Fibroblast of lung (primary cell): ENCODE measurements around the gene MADCAM1. TPM values are rescaled to one million over a fixed set of nuclear protein-coding genes. Genes with fewer than 3 reads are reported as not detected.

ENCODE experiments used
- DNase-seq, 2 donors: peaks; one replicate each; pipeline versions ENCODE4 v3.0.0 to v3.0.0-alpha.2; 2010; ENCODE audit warnings: low read depth in 2 of 2
- H2AFZ ChIP-seq: 2 replicates; pipeline ENCODE4 v1.5.1; 2012; ENCODE audit warnings: low read length, control low read depth, inconsistent platforms
- H3K27ac ChIP-seq: 2 replicates; pipeline ENCODE4 v1.5.1; 2011; ENCODE audit warnings: low read length, control low read depth; ENCODE audit not compliant: insufficient read depth
- H3K27me3 ChIP-seq: 2 replicates; pipeline ENCODE4 v1.5.1; 2011; ENCODE audit warnings: mild to moderate bottlenecking, low read length; ENCODE audit not compliant: control insufficient read depth, insufficient read depth
- H3K36me3 ChIP-seq: 2 replicates; pipeline ENCODE4 v1.5.1; 2011; ENCODE audit warnings: low read length; ENCODE audit not compliant: control insufficient read depth, insufficient read depth
- H3K4me1 ChIP-seq: 2 replicates; pipeline ENCODE4 v1.5.1; 2011; ENCODE audit warnings: low read length; ENCODE audit not compliant: control insufficient read depth, insufficient read depth; ENCODE audit errors: extremely low read depth
- H3K4me2 ChIP-seq: 2 replicates; pipeline ENCODE4 v1.5.1; 2011; ENCODE audit warnings: low read length, control low read depth; ENCODE audit not compliant: insufficient read depth; ENCODE audit errors: extremely low read depth
- H3K4me3 ChIP-seq, 4 experiments: fragments of 200-600 bp in 1 of 4; sonication (generic) in 1 of 4; replicated peaks in 1 of 4; 2 replicates each; pipeline ENCODE4 v1.5.1; 2011 to 2016; ENCODE audit warnings: low read length in 4 of 4, low read depth in 3 of 4, mild to moderate bottlenecking in 3 of 4, control low read depth in 2 of 4, inconsistent platforms in 1 of 4, mixed read lengths in 1 of 4; ENCODE audit not compliant: insufficient read depth in 1 of 4; ENCODE audit errors: control extremely low read depth in 1 of 4
- H3K79me2 ChIP-seq: 2 replicates; pipeline ENCODE4 v1.5.1; 2012; ENCODE audit warnings: mild to moderate bottlenecking, low read length, inconsistent platforms; ENCODE audit not compliant: control insufficient read depth, insufficient read depth
- H3K9ac ChIP-seq: 2 replicates; pipeline ENCODE4 v1.5.1; 2011; ENCODE audit warnings: mild to moderate bottlenecking, low read length, control low read depth; ENCODE audit not compliant: insufficient read depth
- H3K9me3 ChIP-seq: 2 replicates; pipeline ENCODE4 v1.5.1; 2012; ENCODE audit warnings: low read depth, low read length; ENCODE audit not compliant: control insufficient read depth, insufficient read depth
- H4K20me1 ChIP-seq: 2 replicates; pipeline ENCODE4 v1.5.1; 2011; ENCODE audit warnings: low read length; ENCODE audit not compliant: control insufficient read depth, insufficient read depth; ENCODE audit errors: extremely low read depth
- EZH2 ChIP-seq: IDR thresholded peaks from 2 replicates; pipeline ENCODE4 v1.5.1; 2012; ENCODE audit warnings: low read length, control low read depth, mild to moderate bottlenecking; ENCODE audit errors: missing control alignments
- polyA plus RNA-seq, 2 donors: library from polyadenylated mRNA; depleted of rRNA in 1 of 2; stranded (reverse) in 1 of 2; unstranded in 1 of 2; fragments of >200 nt; gene quantifications; 2 replicates each; pipeline ENCODE4 v1.2.1, GENCODE V29; 2011 to 2012; ENCODE audit warnings: missing spikeins in 1 of 2
- total RNA-seq: library from RNA; depleted of rRNA; stranded (reverse); fragments of >200 nt; gene quantifications from 2 replicates; pipeline ENCODE4 v1.2.1, GENCODE V29; 2014
- TF ChIP-seq, protein P1 (sequence below), 2 donors: IDR thresholded peaks in 1 of 2; conservative IDR thresholded peaks in 1 of 2; 1 replicate in 1 of 2; 2 replicates in 1 of 2; pipeline ENCODE4 v1.5.1; 2011 to 2012; ENCODE audit warnings: low read length in 2 of 2, control low read depth in 1 of 2, inconsistent platforms in 1 of 2, low read depth in 1 of 2, mild to moderate bottlenecking in 1 of 2

Gene MADCAM1
- total and polyA plus RNA-seq, 2 donors (not counting 1 experiment from before 2014, with no cell fraction given), result 0.17 TPM; not detected in 1

DNA sequence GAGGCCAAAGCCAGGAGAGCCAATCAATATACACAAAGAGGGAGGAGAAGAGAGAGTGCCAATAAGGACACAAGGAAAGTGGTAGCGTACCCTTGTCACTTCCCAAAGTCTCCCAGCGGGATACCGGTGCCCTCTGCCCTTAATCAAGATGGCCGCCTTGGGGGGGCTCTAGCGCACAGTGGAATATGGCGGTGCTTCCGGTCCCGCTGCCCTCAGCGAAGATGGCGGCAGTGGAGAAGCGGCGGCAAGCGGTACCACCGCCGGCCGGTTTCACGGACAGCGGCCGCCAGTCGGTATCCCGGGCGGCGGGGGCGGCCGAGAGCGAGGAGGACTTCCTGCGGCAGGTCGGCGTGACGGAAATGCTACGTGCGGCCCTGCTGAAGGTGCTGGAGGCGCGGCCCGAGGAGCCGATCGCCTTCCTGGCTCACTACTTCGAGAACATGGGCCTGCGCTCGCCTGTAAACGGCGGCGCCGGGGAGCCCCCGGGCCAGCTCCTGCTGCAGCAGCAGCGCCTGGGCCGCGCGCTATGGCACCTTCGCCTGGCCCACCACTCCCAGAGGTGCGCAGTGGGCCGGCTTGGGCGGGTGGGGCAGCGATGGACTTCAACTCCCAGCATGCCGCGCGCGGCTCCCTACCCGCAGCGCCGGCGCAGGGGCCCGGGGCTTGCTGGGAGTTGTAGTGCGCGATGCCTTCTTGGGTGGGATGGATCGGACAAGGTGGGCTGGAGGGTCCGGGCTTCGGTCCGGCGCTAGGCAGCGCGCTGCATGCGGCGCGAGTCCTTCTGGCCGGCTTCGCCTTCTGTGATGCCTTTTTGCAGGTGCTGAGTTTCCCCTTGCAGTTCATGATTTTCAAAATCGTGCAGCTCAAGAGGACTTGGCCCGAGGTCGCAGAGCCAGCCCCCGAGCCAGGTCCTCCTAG, 11.3 kb downstream of the MADCAM1 start, which contains the start of gene TPGS1:
TPGS1 (plus strand) TSS at position 212 of the 918 bp plus-strand sequence; CDS start at position 222, 10 bp downstream.
- Histone ChIP-seq H3K27me3 (no peaks in the 10 kb centered on the region), H3K9me3 (no peaks in the 10 kb centered on the region), H3K36me3 (no peaks in the 10 kb centered on the region), H3K4me3 (peak within 1 kb of the TSS; percentile 85 to 99 (median 92)), H3K79me2 (peaks cover 8% of the 10 kb centered on the region), H3K9ac (peak within 1 kb of the TSS; percentile 98), H2AFZ (peak within 1 kb of the TSS; percentile 94), H3K27ac (peak within 1 kb of the TSS; percentile 98), H3K4me1 (peaks cover 7% of the 10 kb centered on the region), H4K20me1 (no peaks in the 10 kb centered on the region), H3K4me2 (peak within 1 kb of the TSS; percentile 94)
- TF ChIP-seq EZH2, result no peak
- TF ChIP-seq, protein P1, sequence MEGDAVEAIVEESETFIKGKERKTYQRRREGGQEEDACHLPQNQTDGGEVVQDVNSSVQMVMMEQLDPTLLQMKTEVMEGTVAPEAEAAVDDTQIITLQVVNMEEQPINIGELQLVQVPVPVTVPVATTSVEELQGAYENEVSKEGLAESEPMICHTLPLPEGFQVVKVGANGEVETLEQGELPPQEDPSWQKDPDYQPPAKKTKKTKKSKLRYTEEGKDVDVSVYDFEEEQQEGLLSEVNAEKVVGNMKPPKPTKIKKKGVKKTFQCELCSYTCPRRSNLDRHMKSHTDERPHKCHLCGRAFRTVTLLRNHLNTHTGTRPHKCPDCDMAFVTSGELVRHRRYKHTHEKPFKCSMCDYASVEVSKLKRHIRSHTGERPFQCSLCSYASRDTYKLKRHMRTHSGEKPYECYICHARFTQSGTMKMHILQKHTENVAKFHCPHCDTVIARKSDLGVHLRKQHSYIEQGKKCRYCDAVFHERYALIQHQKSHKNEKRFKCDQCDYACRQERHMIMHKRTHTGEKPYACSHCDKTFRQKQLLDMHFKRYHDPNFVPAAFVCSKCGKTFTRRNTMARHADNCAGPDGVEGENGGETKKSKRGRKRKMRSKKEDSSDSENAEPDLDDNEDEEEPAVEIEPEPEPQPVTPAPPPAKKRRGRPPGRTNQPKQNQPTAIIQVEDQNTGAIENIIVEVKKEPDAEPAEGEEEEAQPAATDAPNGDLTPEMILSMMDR (conservative IDR thresholded peaks at IDR 0.05 in 1 of 2, IDR thresholded peaks at IDR 0.05 in 1 of 2; ENCODE audit: low read depth in 1 of 2, low read length in 2 of 2), result no peak
- DNase-seq, result peak; percentile 63 to 65

DNA sequence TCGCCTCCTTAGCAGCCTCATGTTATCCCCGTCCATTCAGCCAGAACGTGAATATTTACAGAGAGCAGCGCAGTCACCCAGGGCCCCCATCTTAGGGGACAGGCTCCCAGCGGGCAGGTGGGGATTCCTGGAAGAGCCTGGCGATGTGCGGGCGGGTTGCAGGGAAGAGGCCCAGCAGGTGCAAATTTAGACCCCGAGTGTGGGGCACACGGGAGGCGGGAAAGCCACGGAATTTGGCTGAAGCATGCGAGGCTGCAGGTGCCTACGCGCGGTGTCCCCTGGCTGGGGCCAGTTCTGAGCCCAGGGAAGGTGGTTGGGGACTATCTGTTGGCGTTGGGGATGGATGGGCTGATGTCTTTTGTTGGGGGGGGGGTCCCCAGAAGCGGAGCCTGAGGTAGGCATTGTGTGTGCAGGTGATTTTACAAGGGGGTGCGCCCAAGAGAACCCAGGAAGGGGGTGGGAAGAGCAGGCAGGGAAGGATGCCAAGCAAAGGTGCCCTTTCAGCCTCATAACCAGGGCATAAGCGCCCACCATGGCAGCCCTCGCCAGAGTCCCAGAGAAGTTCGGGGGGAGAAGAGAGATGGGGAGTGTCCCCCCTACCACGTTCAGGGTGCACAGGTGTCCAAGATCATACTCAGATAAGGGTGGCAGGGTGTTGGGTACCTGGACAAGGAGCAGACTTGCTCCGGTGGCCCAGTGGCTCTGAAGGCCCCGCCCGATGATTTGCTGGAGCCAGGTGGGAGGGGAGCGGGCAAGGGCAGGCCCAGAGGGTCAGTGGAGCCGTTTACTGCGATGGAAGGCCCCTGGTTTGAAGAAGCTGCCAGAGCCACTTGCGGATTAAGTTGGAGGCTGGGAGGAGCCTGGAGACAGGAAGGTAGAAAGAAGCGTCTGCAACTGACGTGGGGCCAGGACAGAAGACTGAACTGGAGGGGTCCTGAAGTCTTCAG, 12.2 kb downstream of the MADCAM1 start:
- TF ChIP-seq, protein P1 (conservative IDR thresholded peaks at IDR 0.05 in 1 of 2, IDR thresholded peaks at IDR 0.05 in 1 of 2; ENCODE audit: low read depth in 1 of 2, low read length in 2 of 2), result no peak
- no peak for TF ChIP-seq EZH2
- Histone ChIP-seq H4K20me1 (no peaks in the 10 kb centered on the region), H3K36me3 (no peaks in the 10 kb centered on the region), H3K27ac (no peak overlapping the region), H2AFZ (peak overlapping the region; percentile 55), H3K27me3 (no peaks in the 10 kb centered on the region), H3K4me3 (peak overlapping the region; percentile 85 to 99 (median 92)), H3K4me1 (peaks cover 7% of the 10 kb centered on the region), H3K9me3 (no peaks in the 10 kb centered on the region), H3K9ac (no peak overlapping the region), H3K4me2 (peak overlapping the region; percentile 94), H3K79me2 (peaks cover 8% of the 10 kb centered on the region)
- no peak for DNase-seq
